HG02571 (cell line): ENCODE measurements around the gene THAP9.

Experiments used
- ATAC-seq: cut with Tn5 transposase; IDR thresholded peaks from one replicate; pipeline ENCODE4 v1.9.1; 2021; ENCODE audit warnings: mild to moderate bottlenecking, moderate library complexity; ENCODE audit not compliant: unreplicated experiment

THAP9 gene

DNA sequence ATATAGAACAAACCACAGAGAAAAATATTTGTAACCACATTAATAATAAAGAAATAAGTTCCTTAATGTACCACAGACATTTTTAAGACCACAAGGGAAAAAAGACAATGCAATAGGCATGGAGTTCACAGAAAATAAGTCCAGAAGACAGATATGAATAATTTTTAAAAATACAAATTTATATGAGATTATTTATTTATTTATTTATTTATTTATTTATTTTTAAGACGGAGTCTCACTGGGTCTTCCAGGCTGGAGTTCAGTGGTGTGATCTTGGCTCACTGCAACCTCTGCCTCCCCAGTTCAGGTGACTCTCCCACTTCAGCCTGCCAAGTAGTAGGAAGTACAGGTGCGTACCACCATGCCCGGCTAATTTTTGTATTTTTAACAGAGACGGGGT, 53.7 kb downstream of the THAP9 start:
- ATAC-seq: no peak

DNA sequence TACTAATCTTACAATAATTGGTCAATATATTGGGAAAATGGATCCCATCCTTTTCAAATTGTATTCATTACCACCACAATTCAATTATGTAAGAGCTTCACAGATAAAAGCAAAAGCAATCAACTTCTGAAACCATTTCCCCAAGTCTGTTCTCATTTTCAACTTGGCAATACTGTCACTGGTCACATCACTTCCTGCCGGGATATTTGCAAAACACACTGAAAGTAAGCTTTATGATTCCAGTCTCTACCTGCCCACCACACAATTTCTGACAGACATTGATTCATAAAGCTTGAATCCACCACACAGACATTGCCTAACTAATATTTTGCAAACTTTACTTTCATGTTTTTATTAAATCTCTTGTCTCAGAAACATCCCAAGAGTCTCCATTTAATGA, 56.5 kb downstream of the THAP9 start:
- no peak for ATAC-seq

DNA sequence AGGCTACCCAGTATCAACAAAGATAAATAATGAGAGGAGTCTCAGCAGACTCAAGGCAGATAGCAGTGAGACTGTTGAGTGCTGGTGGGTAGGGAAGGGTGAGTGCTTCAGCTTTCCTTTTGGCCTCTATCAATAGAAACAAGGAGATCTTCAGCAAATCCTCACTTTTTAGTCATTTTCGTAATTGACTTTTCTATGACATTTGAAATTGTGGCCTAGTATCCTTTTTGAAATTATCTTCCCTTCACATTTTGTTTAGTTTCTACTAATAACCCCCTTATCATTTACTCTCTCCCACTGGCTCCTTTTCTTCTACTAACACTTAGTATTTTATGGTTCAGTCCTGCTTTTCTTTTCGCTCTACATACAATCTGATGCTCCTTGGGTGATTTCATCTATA, 65.2 kb downstream of the THAP9 start:
- no peak for ATAC-seq

DNA sequence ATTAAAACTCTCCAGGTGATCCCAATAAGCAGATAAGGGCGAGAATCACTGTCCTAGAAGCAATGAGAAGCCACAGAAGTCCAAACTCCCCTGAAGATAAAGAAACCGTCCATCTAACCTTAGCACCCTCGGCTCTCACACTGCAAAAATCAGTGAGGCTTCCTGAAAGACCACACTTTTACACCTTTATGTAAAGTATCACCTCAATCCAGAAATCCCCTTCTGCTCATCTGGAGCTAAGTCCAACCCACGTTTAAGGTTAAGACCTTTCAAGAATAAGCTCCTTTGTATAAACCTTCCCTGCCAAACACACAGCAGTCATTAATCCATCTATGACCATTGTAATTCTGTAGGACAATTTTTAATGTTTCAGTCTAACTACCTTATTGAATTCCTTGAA, 68.4 kb downstream of the THAP9 start:
- ATAC-seq: no peak

DNA sequence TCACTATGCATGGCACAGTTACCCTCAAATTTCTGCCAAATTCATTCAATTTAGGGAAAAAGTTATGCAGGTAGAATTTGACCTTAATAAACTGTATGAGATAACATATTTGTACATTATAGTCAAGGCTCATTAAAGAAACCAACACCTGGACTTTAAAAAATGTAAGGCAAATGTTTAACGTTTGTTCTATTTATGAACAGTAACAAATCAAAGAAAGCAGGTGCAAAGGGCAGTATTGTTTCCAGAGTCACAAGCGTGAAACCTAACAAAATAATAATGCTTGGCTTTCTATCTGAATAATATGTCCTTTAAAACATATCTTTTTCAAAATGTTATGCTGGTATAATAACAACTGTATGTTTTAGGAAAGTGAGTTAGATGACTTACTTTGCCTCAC, 68.9 kb downstream of the THAP9 start:
- no peak for ATAC-seq
